ENCODE results near the gene LIFR. TPM values are rescaled to one million over a fixed set of nuclear protein-coding genes. Genes with fewer than 3 reads are reported as not detected.
"Not testable (repeated sequence)": the region's sequence is repeated elsewhere in the genome, so short reads cannot be mapped to it uniquely, and the experiment has no call there.

The LIFR gene
- total RNA-seq, 6 experiments from 2014 or later = 4.7 to 7.1 (median 5.4) TPM

DNA sequence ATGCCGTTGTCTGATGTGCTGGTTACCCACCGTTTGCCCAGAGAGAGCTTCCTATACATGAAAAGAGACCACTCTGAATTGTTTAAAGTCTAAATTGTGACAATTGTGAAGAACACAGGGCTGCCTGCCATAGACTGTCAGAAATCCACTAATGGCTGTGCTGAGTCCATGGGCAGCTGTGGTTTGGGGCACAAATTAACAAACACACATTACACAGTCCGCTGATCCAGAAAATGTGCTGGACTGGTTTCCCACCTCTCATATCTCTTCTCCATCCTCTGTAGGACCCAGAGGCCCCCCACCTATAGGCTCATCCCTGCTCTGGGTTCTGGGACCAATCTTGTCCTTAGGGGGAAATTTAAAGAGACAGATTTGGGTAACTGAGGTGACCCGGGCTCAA, 19.0 kb upstream of the LIFR start:
- Mint-ChIP-seq H3K27me3 (ENCODE audit: insufficient read depth) (peaks cover 44% of the 10 kb centered on the region), H3K4me3 (no peak overlapping the region), H3K27ac (no peak overlapping the region), H3K4me1 (ENCODE audit: low read depth) (no peaks in the 10 kb centered on the region), H3K9me3 (no peaks in the 10 kb centered on the region), H3K36me3 (ENCODE audit: low read depth) (no peaks in the 10 kb centered on the region)
- no peak for DNase-seq
- TF ChIP-seq, protein P1, sequence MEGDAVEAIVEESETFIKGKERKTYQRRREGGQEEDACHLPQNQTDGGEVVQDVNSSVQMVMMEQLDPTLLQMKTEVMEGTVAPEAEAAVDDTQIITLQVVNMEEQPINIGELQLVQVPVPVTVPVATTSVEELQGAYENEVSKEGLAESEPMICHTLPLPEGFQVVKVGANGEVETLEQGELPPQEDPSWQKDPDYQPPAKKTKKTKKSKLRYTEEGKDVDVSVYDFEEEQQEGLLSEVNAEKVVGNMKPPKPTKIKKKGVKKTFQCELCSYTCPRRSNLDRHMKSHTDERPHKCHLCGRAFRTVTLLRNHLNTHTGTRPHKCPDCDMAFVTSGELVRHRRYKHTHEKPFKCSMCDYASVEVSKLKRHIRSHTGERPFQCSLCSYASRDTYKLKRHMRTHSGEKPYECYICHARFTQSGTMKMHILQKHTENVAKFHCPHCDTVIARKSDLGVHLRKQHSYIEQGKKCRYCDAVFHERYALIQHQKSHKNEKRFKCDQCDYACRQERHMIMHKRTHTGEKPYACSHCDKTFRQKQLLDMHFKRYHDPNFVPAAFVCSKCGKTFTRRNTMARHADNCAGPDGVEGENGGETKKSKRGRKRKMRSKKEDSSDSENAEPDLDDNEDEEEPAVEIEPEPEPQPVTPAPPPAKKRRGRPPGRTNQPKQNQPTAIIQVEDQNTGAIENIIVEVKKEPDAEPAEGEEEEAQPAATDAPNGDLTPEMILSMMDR (IDR thresholded peaks at IDR 0.05) = no peak

- Mint-ChIP-seq H3K4me1 (ENCODE audit: low read depth) (no peaks in the 10 kb centered on the region), H3K27me3 (ENCODE audit: insufficient read depth) (peaks cover 44% of the 10 kb centered on the region), H3K4me3 (no peak overlapping the region), H3K36me3 (ENCODE audit: low read depth) (no peaks in the 10 kb centered on the region), H3K27ac (no peak overlapping the region), H3K9me3 (no peaks in the 10 kb centered on the region)
- DNase-seq = no peak
- TF ChIP-seq, protein P1 (IDR thresholded peaks at IDR 0.05) = no peak
Measured at GRCh38 chr5:38574009-38574408, 17.6 kb upstream of the LIFR start.

DNA sequence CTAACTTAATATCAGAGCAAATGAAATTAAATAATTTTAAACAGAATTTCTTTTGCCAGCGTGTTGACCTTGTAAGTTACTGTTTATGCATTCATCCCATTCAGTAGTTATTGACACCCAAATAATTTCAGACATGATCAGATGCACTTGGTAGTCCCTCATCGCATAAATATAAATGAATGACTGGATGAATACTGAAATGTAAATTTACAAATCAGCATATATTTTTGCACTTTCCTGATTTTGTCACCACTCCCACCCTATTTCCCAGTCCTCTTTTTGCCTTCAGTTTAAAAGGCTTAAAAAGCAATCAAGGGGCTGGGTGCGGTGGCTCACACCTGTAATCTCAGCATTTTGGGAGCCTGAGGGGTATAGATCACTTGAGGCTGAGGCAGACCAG, 17.1 kb upstream of the LIFR start:
- Mint-ChIP-seq H3K9me3 (no peaks in the 10 kb centered on the region), H3K36me3 (ENCODE audit: low read depth) (no peaks in the 10 kb centered on the region), H3K27me3 (ENCODE audit: insufficient read depth) (peaks cover 44% of the 10 kb centered on the region), H3K4me3 (no peak overlapping the region), H3K4me1 (ENCODE audit: low read depth) (no peaks in the 10 kb centered on the region), H3K27ac (no peak overlapping the region)
- TF ChIP-seq, protein P1 (IDR thresholded peaks at IDR 0.05) = no peak
- DNase-seq = no peak

DNA sequence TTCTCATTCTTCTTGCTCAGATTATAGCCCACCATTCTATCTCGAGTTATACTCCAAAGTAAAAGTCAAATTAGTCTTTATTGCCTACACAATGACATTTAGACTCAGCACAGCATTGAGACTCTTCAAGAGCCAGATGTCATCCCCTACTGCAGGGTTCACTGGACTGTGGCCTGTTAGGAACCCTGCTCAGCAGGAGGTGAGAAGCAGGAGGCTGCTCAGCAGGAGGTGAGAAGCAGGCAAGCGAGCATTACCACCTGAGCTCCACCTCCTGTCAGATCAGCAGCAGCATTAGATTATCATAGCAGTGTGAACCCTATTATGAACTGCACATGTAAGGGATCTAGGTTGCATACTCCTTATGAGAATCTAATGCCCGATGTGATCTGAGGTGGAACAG, 12.7 kb upstream of the LIFR start:
- no peak for DNase-seq
- Mint-ChIP-seq H3K4me1 (ENCODE audit: low read depth) (no peaks in the 10 kb centered on the region), H3K4me3 (no peak overlapping the region), H3K27ac (no peak overlapping the region), H3K9me3 (no peaks in the 10 kb centered on the region), H3K27me3 (ENCODE audit: insufficient read depth) (peaks cover 24% of the 10 kb centered on the region), H3K36me3 (ENCODE audit: low read depth) (no peaks in the 10 kb centered on the region)
- TF ChIP-seq, protein P1 (IDR thresholded peaks at IDR 0.05) = no peak

DNA sequence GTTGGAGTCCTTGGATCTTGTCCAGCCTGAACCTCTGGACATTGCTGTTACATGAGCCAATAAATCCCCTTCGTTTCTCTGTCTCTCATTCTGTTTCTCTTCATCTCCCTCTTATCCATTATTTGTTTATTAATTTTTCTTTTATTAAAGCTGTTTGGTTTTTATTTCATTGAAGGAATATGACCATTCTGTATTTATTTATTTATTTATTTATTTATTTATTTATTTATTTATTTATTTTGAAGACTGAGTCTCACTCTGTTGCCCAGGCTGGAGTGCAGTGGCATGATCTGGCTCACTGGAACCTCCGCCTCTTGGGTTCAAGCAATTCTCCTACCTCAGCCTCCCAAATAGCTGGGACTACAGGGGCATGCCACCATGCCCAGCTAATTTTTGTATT, 10.9 kb upstream of the LIFR start:
- H3K4me1 Mint-ChIP-seq (ENCODE audit: low read depth); DNase-seq; H3K27ac Mint-ChIP-seq; H3K9me3 Mint-ChIP-seq; H3K4me3 Mint-ChIP-seq; H3K36me3 Mint-ChIP-seq (ENCODE audit: low read depth): not testable (repeated sequence)
- H3K27me3 Mint-ChIP-seq (ENCODE audit: insufficient read depth) = peaks cover 23% of the 10 kb centered on the region

GRCh38 chr5:38563624-38564023, 7.2 kb upstream of the LIFR start:
- TF ChIP-seq, protein P1 (IDR thresholded peaks at IDR 0.05) = no peak
- Mint-ChIP-seq H3K27ac (no peak overlapping the region), H3K36me3 (ENCODE audit: low read depth) (no peaks in the 10 kb centered on the region), H3K27me3 (ENCODE audit: insufficient read depth) (peaks cover 20% of the 10 kb centered on the region), H3K4me1 (ENCODE audit: low read depth) (no peaks in the 10 kb centered on the region), H3K9me3 (no peaks in the 10 kb centered on the region), H3K4me3 (no peak overlapping the region)
- no peak for DNase-seq
